Neuronal stem cell (in vitro differentiated cells): Measurements from ENCODE around the gene MRPL40.

Experiments used
- DNase-seq: peaks from one replicate; pipeline ENCODE4 v3.0.0-alpha.2; 2013; ENCODE audit warnings: low spot score
- H2AFZ ChIP-seq: one replicate; pipeline ENCODE4 v1.6.1; 2013; ENCODE audit warnings: mild to moderate bottlenecking, low read length, inconsistent platforms
- H2AK5ac ChIP-seq: 2 replicates; pipeline ENCODE4 v1.6.1; 2013; ENCODE audit warnings: low read depth, mild to moderate bottlenecking, inconsistent platforms, low read length, moderate library complexity, mixed read lengths
- H2BK120ac ChIP-seq: 2 replicates; pipeline ENCODE4 v1.6.1; 2013; ENCODE audit warnings: low read depth, mild to moderate bottlenecking, inconsistent platforms, low read length, moderate library complexity, mixed read lengths
- H2BK12ac ChIP-seq: one replicate; pipeline ENCODE4 v1.6.1; 2013; ENCODE audit warnings: low read length, inconsistent platforms
- H2BK15ac ChIP-seq: 2 replicates; pipeline ENCODE4 v1.6.1; 2013; ENCODE audit warnings: mild to moderate bottlenecking, low read length, inconsistent platforms, mixed read lengths
- H2BK5ac ChIP-seq: one replicate; pipeline ENCODE4 v1.6.1; 2013; ENCODE audit warnings: inconsistent platforms, mild to moderate bottlenecking, low read length, moderate library complexity
- H3K14ac ChIP-seq: one replicate; pipeline ENCODE4 v1.6.1; 2013; ENCODE audit warnings: low read length, inconsistent platforms
- H3K18ac ChIP-seq: 2 replicates; pipeline ENCODE4 v1.6.1; 2013; ENCODE audit warnings: low read length, inconsistent platforms
- H3K23ac ChIP-seq: 2 replicates; pipeline ENCODE4 v1.6.1; 2013; ENCODE audit warnings: low read depth, mild to moderate bottlenecking, mixed read lengths, low read length, inconsistent platforms; ENCODE audit not compliant: poor library complexity
- H3K27ac ChIP-seq: replicated peaks from 3 replicates; pipeline ENCODE4 v1.5.1; 2013; ENCODE audit warnings: low read length, inconsistent platforms
- H3K27me3 ChIP-seq, 3 experiments: 2 replicates each; pipeline ENCODE4 v1.6.1; 2013; ENCODE audit warnings: low read length in 3 of 3, mild to moderate bottlenecking in 2 of 3, inconsistent platforms in 1 of 3, low read depth in 1 of 3, mixed read lengths in 1 of 3, moderate library complexity in 1 of 3; ENCODE audit not compliant: control insufficient read depth in 3 of 3, insufficient read depth in 3 of 3
- H3K36me3 ChIP-seq, 2 donors: replicated peaks in 1 of 2; 2 replicates each; pipeline ENCODE4 v1.6.1; 2013; ENCODE audit warnings: low read length in 2 of 2; ENCODE audit not compliant: control insufficient read depth in 2 of 2, insufficient read depth in 2 of 2
- H3K4ac ChIP-seq: 2 replicates; pipeline ENCODE4 v1.6.1; 2013; ENCODE audit warnings: inconsistent platforms, mild to moderate bottlenecking, low read length, moderate library complexity
- H3K4me1 ChIP-seq, 2 donors: 1 replicate in 1 of 2; 2 replicates in 1 of 2; pipeline ENCODE4 v1.6.1; 2013; ENCODE audit warnings: low read length in 2 of 2, low read depth in 1 of 2; ENCODE audit not compliant: control insufficient read depth in 2 of 2, insufficient read depth in 1 of 2
- H3K4me2 ChIP-seq: one replicate; pipeline ENCODE4 v1.6.1; 2013; ENCODE audit warnings: mild to moderate bottlenecking, low read length, inconsistent platforms; ENCODE audit not compliant: insufficient read depth, poor library complexity, severe bottlenecking
- H3K4me3 ChIP-seq, 2 donors: 2 replicates each; pipeline ENCODE4 v1.5.1; 2013; ENCODE audit warnings: low read length in 2 of 2, mild to moderate bottlenecking in 2 of 2, inconsistent platforms in 1 of 2, moderate library complexity in 1 of 2
- H3K79me1 ChIP-seq: one replicate; pipeline ENCODE4 v1.6.1; 2013; ENCODE audit warnings: low read depth, mild to moderate bottlenecking, inconsistent platforms, low read length, moderate library complexity
- H3K9ac ChIP-seq: one replicate; pipeline ENCODE4 v1.6.1; 2013; ENCODE audit warnings: mild to moderate bottlenecking, low read depth, low read length, inconsistent platforms; ENCODE audit not compliant: poor library complexity
- H3K9me3 ChIP-seq, 2 donors: replicated peaks in 1 of 2; 2 replicates each; pipeline versions ENCODE3 to v1.6.1; 2013; ENCODE audit warnings: low read length in 2 of 2, mild to moderate bottlenecking in 2 of 2, inconsistent platforms in 1 of 2, low read depth in 1 of 2, mixed read lengths in 1 of 2, moderate library complexity in 1 of 2; ENCODE audit not compliant: control insufficient read depth in 2 of 2, insufficient read depth in 1 of 2
- H4K8ac ChIP-seq: one replicate; pipeline ENCODE4 v1.6.1; 2013; ENCODE audit warnings: low read depth, mild to moderate bottlenecking, inconsistent platforms, low read length, moderate library complexity
- H4K91ac ChIP-seq: one replicate; pipeline ENCODE4 v1.6.1; 2013; ENCODE audit warnings: low read length, low read depth, mild to moderate bottlenecking, inconsistent platforms; ENCODE audit not compliant: poor library complexity
- WGBS, 2 donors: extraction: QIAGEN DNeasy Blood & Tissue Kit; methylation state at CpG; one replicate each; pipeline ENCODE4 v1.1.7; 2013; ENCODE audit warnings: missing lambda C conversion rate in 2 of 2, mixed read lengths in 1 of 2; ENCODE audit not compliant: insufficient read length in 2 of 2, insufficient replicate concordance in 1 of 2; ENCODE audit errors: extremely low coverage in 2 of 2; 5-methylcytosine and 5-hydroxymethylcytosine counted together

Gene MRPL40

DNA sequence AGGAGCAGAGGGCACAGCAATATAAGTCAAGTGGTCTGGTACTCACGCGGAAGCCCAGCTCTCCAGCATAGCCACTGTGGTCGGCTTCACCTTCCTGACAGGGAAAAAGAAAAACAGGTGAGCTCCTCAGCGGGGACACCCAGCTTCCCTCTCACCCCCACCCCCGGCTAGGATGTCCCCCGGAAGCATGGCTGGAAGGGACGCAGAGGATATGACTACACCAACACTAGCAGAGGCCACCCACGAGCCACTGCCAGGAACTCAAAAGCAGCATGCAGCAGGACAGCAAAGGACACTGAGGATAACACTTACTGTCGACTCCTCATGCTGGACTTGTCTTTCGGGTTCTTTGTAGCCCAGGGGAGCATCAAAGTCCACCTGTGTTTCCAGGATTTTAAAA lies 24.2 kb downstream of the MRPL40 start:
- no CpG with 5 or more reads among the region's 10 CpGs for WGBS, 2 donors
- Histone ChIP-seq H4K8ac (no peak overlapping the region), H3K36me3 (peaks cover 43 to 91% of the 10 kb centered on the region in 2 donors), H4K91ac (no peak overlapping the region), H3K23ac (no peak overlapping the region), H2AFZ (no peak overlapping the region), H3K4ac (no peak overlapping the region), H3K4me1 (no peaks in the 10 kb centered on the region), H2BK12ac (no peak overlapping the region), H2BK120ac (no peak overlapping the region), H2AK5ac (no peak overlapping the region), H3K27me3 (no peaks in the 10 kb centered on the region), H3K79me1 (no peaks in the 10 kb centered on the region), H3K9ac (no peak overlapping the region), H3K4me3 (no peak overlapping the region), H3K4me2 (no peak overlapping the region), H3K18ac (no peak overlapping the region), H3K9me3 (no peaks in the 10 kb centered on the region), H3K27ac (no peak overlapping the region), H3K14ac (no peak overlapping the region), H2BK15ac (no peak overlapping the region), H2BK5ac (no peak overlapping the region)
- DNase-seq, result no peak

DNA sequence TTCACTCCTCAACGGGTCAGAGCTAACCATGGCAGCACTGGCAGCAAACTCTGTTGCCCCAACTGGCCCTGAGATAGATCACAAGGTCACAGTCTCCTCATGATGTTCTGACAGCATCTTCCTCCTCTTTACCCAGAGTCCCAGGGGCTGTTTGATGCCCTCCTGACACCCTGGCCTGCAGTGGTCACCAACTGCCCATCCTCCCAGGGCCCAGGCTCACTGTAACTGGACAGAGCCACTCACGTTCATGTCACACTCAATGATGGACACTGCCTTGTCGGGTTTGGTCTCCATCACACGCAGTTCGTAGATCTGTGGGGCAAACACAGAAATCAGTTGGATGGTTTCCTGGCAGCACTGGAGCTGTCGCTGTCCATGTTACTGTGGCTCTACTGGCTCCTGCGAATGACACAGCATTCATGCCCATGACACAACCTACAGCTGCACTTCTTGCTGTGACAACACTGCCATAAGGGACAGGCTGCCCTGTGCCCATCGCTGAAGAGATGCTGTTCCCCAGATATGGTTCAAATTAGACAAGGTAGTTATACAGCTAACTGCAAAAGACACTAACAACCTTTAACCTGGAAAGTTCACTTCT lies 25.6 kb downstream of the MRPL40 start:
- Histone ChIP-seq H2BK15ac (no peak overlapping the region), H3K4ac (no peak overlapping the region), H3K79me1 (no peaks in the 10 kb centered on the region), H2BK5ac (no peak overlapping the region), H2BK120ac (no peak overlapping the region), H3K4me3 (peak overlapping the region in 1 of 2 donors; percentile 37), H3K18ac (no peak overlapping the region), H3K4me2 (no peak overlapping the region), H2BK12ac (no peak overlapping the region), H3K27me3 (no peaks in the 10 kb centered on the region), H3K9me3 (no peaks in the 10 kb centered on the region), H3K4me1 (no peaks in the 10 kb centered on the region), H3K9ac (peak overlapping the region; percentile 51), H3K36me3 (peaks cover 40 to 91% of the 10 kb centered on the region in 2 donors), H3K23ac (peak overlapping the region; percentile 5), H2AK5ac (no peak overlapping the region), H3K14ac (no peak overlapping the region), H4K8ac (no peak overlapping the region), H4K91ac (no peak overlapping the region), H2AFZ (no peak overlapping the region), H3K27ac (no peak overlapping the region)
- no peak for DNase-seq
- no CpG with 5 or more reads among the region's 8 CpGs for WGBS, 2 donors

DNA sequence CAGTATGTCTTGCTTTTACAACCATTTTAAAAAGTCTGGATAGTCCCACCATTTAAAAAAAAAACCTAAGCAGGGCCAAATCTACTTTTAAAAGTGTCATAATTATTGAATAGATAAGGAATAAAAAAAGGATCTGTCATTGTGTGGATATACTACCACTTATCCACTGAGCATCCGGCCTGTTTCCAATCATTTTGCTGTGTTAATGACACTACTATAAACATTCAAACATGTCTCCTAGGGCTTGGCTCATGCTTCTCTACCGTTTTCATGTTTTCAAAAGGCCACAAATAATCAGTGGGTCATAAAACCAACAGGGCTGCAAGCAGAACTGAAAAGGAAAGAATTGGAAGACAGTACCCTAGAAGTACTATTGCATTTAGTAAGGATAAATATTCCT lies 27.7 kb downstream of the MRPL40 start:
- Histone ChIP-seq H3K27ac (no peak overlapping the region), H3K4me1 (peaks cover 0 to 2% of the 10 kb centered on the region in 2 donors), H2BK15ac (no peak overlapping the region), H3K23ac (no peak overlapping the region), H3K36me3 (peaks cover 32 to 91% of the 10 kb centered on the region in 2 donors), H3K27me3 (no peaks in the 10 kb centered on the region), H3K4ac (no peak overlapping the region), H2BK5ac (no peak overlapping the region), H3K14ac (no peak overlapping the region), H3K18ac (no peak overlapping the region), H4K8ac (no peak overlapping the region), H3K9me3 (no peaks in the 10 kb centered on the region), H3K9ac (no peak overlapping the region), H4K91ac (no peak overlapping the region), H3K79me1 (no peaks in the 10 kb centered on the region), H3K4me3 (no peak overlapping the region), H2BK120ac (no peak overlapping the region), H2BK12ac (no peak overlapping the region), H3K4me2 (no peak overlapping the region), H2AFZ (no peak overlapping the region), H2AK5ac (no peak overlapping the region)
- no peak for DNase-seq
- WGBS, 2 donors, result no CpG with 5 or more reads among the region's 2 CpGs

GRCh38 chr22:19461506-19461905 lies 29.2 kb downstream of the MRPL40 start:
- Histone ChIP-seq H4K8ac (no peak overlapping the region), H3K4me2 (no peak overlapping the region), H2AFZ (no peak overlapping the region), H3K9me3 (peaks cover 0 to 3% of the 10 kb centered on the region in 2 donors), H2BK15ac (no peak overlapping the region), H2BK5ac (no peak overlapping the region), H3K4me3 (no peak overlapping the region), H3K23ac (no peak overlapping the region), H3K9ac (no peak overlapping the region), H2BK120ac (no peak overlapping the region), H2AK5ac (no peak overlapping the region), H2BK12ac (no peak overlapping the region), H3K14ac (no peak overlapping the region), H3K18ac (no peak overlapping the region), H3K27ac (no peak overlapping the region), H3K27me3 (no peaks in the 10 kb centered on the region), H3K4me1 (peaks cover 0 to 2% of the 10 kb centered on the region in 2 donors), H3K36me3 (peaks cover 27 to 91% of the 10 kb centered on the region in 2 donors), H3K4ac (no peak overlapping the region), H3K79me1 (no peaks in the 10 kb centered on the region), H4K91ac (no peak overlapping the region)
- no peak for DNase-seq
- no CpG with 5 or more reads among the region's 1 CpG for WGBS, 2 donors
